ENCODE measurements around the gene HMGN4. TPM values are rescaled to one million over a fixed set of nuclear protein-coding genes. Genes with fewer than 3 reads are reported as not detected.

HMGN4 gene
- total and polyA plus RNA-seq, 2 donors from 2014 or later = 49.3 to 72.7 TPM

- Histone ChIP-seq H3K27me3 (ENCODE audit: control insufficient read depth, insufficient read depth, low read length) (peaks cover 27% of the 10 kb centered on the region), H3K27ac (ENCODE audit: low read depth in 2 of 2, low read length in 2 of 2) (no peak overlapping the region), H3K36me3 (ENCODE audit: control insufficient read depth in 2 of 3, insufficient read depth in 3 of 3, low read length in 3 of 3) (no peaks in the 10 kb centered on the region), H3K4me3 (ENCODE audit: low read length in 3 of 3) (no peak overlapping the region), H3K9ac (ENCODE audit: low read length in 3 of 3) (no peak overlapping the region), H3K9me3 (ENCODE audit: control insufficient read depth in 2 of 3, insufficient read depth in 1 of 3, low read length in 3 of 3) (peaks cover 0 to 15% (median 2%) of the 10 kb centered on the region in 3 donors), H3K4me1 (ENCODE audit: control insufficient read depth in 2 of 3, insufficient read depth in 2 of 3, low read depth in 1 of 3, low read length in 3 of 3) (no peaks in the 10 kb centered on the region)
- FAIRE-seq (no peak), DNase-seq (no peak)
- intact Hi-C loops (cut with DNase I) = loop anchor here (10.0 kb wide), 1 partner anchor 232 kb away; no protein-coding TSS in a partner anchor
- TF ChIP-seq CTCF (IDR thresholded peaks at IDR 0.05; ENCODE audit: borderline replicate concordance, extremely low read depth, insufficient read depth) = no peak
These were observed 38.3 kb downstream of the HMGN4 start for GRCh38 chr6:26576407-26576843.

- no peak overlapping the region for H3K27ac ChIP-seq (ENCODE audit: low read depth in 2 of 2, low read length in 2 of 2)
- peaks cover 27% of the 10 kb centered on the region for H3K27me3 ChIP-seq (ENCODE audit: control insufficient read depth, insufficient read depth, low read length)
- intact Hi-C loops (cut with DNase I) = loop anchor here (10.0 kb wide), 1 partner anchor 232 kb away; no protein-coding TSS in a partner anchor
- H3K36me3 ChIP-seq (ENCODE audit: control insufficient read depth in 2 of 3, insufficient read depth in 3 of 3, low read length in 3 of 3) = no peaks in the 10 kb centered on the region
- no peak overlapping the region for H3K9ac ChIP-seq (ENCODE audit: low read length in 3 of 3)
- peaks cover 0 to 15% (median 2%) of the 10 kb centered on the region in 3 donors for H3K9me3 ChIP-seq (ENCODE audit: control insufficient read depth in 2 of 3, insufficient read depth in 1 of 3, low read length in 3 of 3)
- no peak for TF ChIP-seq CTCF (IDR thresholded peaks at IDR 0.05; ENCODE audit: borderline replicate concordance, extremely low read depth, insufficient read depth)
- FAIRE-seq = no peak
- H3K4me1 ChIP-seq (ENCODE audit: control insufficient read depth in 2 of 3, insufficient read depth in 2 of 3, low read depth in 1 of 3, low read length in 3 of 3) = no peaks in the 10 kb centered on the region
- H3K4me3 ChIP-seq (ENCODE audit: low read length in 3 of 3) = peak overlapping the region in 1 of 3 donors; percentile 47
- peak in 3 of 5 donors; percentile 42 to 62 (median 57) for DNase-seq
These were observed 39.0 kb downstream of the HMGN4 start for GRCh38 chr6:26576929-26577719.

GRCh38 chr6:26577720-26578072 is 39.5 kb downstream of the HMGN4 start:
- Histone ChIP-seq H3K9ac (ENCODE audit: low read length in 3 of 3) (no peak overlapping the region), H3K9me3 (ENCODE audit: control insufficient read depth in 2 of 3, insufficient read depth in 1 of 3, low read length in 3 of 3) (peaks cover 0 to 15% (median 2%) of the 10 kb centered on the region in 3 donors), H3K27ac (ENCODE audit: low read depth in 2 of 2, low read length in 2 of 2) (no peak overlapping the region), H3K4me3 (ENCODE audit: low read length in 3 of 3) (peak overlapping the region in 1 of 3 donors; percentile 47), H3K4me1 (ENCODE audit: control insufficient read depth in 2 of 3, insufficient read depth in 2 of 3, low read depth in 1 of 3, low read length in 3 of 3) (no peaks in the 10 kb centered on the region), H3K36me3 (ENCODE audit: control insufficient read depth in 2 of 3, insufficient read depth in 3 of 3, low read length in 3 of 3) (no peaks in the 10 kb centered on the region), H3K27me3 (ENCODE audit: control insufficient read depth, insufficient read depth, low read length) (peaks cover 29% of the 10 kb centered on the region)
- FAIRE-seq (no peak), DNase-seq (no peak)
- intact Hi-C loops (cut with DNase I) = loop anchor here (10.0 kb wide), 1 partner anchor 233 kb away; no protein-coding TSS in a partner anchor
- no peak for TF ChIP-seq CTCF (IDR thresholded peaks at IDR 0.05; ENCODE audit: borderline replicate concordance, extremely low read depth, insufficient read depth)

All from kidney (tissue), 14 donors.